ENCODE measurements around the gene PTGIR. TPM values are rescaled to one million over a fixed set of nuclear protein-coding genes. Genes with fewer than 3 reads are reported as not detected.

The PTGIR gene
- total RNA-seq, 4 donors from 2014 or later, result 4.8 to 10.2 (median 7.9) TPM

DNA sequence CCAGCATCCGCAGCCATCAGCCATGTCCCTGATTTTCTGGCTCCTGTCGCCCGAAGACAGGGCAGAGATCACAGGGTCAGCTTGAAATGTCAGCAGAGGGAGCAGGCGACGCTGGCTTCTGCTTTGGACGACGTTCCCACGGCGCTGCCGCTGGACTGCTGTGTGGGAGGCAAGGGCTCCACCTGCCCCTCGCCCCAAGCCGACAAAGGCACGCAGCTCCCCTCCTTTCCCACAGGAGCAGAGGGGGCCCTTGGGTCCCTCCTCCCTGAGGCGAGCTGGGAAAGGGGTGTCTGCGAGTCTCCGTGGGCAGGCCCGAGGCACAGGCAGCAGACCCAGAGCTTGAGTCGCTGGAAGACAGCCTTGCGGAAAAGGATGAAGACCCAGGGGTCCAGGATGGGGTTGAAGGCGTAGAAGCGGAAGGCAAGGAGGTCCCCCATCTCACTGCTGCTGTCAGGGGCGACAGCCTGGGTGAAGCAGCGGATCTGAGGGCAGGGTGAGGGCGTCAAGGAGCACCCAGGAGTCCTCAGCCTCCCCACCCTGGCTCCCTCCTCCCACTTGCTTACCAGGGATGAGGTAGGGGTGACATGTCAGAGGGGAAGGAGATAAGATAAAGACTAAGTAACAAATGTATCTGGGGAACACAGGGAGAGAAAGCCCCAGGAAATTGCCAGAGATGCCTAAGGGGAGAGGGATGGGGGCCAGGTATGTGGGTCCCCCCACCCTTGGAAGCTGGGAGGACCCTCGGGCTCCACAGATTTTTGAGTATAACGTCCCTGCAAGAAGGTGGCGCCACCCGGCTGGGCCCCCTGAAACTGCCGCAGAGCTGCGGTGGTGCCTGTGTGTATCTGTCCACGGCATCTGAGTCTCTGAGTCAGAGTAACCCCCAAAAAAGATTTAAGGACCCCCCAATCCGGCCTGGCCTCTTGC, 3.4 kb downstream of the PTGIR start:
- DNase-seq (ENCODE audit: low spot score) (no peak), ATAC-seq (ENCODE audit: low FRiP score) (no peak)
- TF ChIP-seq, protein P1, sequence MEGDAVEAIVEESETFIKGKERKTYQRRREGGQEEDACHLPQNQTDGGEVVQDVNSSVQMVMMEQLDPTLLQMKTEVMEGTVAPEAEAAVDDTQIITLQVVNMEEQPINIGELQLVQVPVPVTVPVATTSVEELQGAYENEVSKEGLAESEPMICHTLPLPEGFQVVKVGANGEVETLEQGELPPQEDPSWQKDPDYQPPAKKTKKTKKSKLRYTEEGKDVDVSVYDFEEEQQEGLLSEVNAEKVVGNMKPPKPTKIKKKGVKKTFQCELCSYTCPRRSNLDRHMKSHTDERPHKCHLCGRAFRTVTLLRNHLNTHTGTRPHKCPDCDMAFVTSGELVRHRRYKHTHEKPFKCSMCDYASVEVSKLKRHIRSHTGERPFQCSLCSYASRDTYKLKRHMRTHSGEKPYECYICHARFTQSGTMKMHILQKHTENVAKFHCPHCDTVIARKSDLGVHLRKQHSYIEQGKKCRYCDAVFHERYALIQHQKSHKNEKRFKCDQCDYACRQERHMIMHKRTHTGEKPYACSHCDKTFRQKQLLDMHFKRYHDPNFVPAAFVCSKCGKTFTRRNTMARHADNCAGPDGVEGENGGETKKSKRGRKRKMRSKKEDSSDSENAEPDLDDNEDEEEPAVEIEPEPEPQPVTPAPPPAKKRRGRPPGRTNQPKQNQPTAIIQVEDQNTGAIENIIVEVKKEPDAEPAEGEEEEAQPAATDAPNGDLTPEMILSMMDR (IDR thresholded peaks at IDR 0.05), result no peak

DNA sequence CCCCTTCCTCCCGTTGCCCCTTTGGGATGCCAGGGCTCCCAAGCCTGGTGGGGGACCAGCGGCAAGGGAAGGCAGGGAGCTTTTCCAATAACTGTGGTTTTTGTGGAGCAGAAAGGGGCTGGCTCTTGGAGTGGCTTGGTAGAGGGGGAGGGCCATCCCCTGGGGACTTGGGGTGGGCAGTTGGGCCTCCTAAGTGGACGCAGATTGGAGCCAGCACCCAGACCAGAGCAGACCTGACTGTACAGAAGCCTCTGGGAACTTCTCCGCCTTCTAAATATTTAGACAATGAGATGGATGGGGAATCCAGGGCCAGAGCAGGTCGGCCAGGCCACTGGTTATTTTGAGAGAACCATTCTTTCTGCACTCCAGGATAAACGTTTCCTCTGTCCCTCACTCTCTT, 4.2 kb downstream of the PTGIR start:
- TF ChIP-seq, protein P1 (IDR thresholded peaks at IDR 0.05), result no peak
- DNase-seq (ENCODE audit: low spot score) (no peak), ATAC-seq (ENCODE audit: low FRiP score) (no peak)

DNA sequence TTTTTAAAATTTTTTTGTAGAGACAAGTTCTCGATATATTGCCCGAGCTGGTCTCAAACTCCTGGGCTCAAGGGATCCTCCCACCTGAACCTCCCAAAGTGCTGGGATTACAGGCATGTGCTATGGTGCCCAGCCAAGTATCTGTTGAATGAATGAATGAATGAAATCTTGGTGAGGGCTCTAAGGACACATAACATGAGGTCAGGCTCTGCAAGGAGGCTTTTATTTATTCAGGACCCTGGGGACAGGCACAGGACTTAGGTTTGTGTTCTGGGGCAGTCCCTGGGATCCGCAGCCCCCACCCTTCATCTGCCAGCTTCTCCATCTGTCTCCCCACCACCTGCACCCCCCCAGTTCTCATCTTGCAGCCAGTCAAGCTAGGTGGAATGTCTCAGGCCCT, 4.6 kb downstream of the PTGIR start:
- ATAC-seq (ENCODE audit: low FRiP score) (no peak), DNase-seq (ENCODE audit: low spot score) (no peak)
- TF ChIP-seq, protein P1 (IDR thresholded peaks at IDR 0.05), result no peak

DNA sequence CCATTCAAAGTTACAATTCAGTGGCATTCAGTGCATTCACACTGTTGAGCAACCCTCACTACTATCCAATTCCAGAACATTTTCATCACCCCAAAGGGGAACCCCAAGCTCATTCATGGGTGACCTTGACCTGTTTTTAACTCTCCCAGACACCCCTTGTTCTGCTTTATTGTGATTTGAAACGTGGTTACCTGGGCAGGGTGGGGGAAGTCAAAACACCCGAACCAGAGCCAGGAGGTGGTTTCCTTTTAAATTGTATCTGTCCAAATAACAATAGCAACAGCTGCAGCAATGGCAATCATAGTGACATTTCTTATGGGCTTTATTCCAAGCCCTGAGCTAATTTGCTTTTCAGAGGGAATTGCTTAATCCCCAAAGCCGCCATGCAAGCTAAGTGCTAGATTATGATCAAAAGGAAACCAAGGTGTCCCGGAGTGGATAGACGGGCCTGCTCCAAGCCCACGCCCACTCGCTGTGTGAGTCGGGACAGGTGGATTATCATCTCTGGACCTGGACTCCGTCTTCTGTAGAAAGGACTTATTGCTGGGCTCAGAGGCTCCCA, 6.1 kb downstream of the PTGIR start:
- ATAC-seq (ENCODE audit: low FRiP score) (no peak), DNase-seq (ENCODE audit: low spot score) (no peak)
- TF ChIP-seq, protein P1 (IDR thresholded peaks at IDR 0.05), result no peak

DNA sequence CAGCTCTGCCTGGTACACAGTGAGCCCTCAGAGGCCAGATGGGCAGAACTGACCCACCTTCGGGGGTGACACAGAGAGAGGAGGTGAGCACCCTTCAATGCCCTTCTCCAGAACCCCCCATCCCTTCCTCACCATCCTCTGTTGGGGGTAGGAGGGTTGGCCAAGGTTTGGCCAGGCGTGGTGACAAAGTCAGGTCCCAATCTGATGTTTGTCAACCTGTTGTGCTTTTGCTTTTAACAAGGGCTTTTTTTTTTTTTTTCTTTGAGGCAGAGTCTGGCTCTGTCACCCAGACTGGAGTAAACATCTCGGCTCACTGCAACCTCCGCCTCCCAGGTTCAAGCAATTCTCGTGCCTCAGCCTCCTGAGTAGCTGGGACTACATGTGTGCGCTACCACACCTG, 7.3 kb downstream of the PTGIR start:
- ATAC-seq (ENCODE audit: low FRiP score), result no peak
- DNase-seq (ENCODE audit: low spot score), result no peak
- TF ChIP-seq, protein P1 (IDR thresholded peaks at IDR 0.05), result no peak

DNA sequence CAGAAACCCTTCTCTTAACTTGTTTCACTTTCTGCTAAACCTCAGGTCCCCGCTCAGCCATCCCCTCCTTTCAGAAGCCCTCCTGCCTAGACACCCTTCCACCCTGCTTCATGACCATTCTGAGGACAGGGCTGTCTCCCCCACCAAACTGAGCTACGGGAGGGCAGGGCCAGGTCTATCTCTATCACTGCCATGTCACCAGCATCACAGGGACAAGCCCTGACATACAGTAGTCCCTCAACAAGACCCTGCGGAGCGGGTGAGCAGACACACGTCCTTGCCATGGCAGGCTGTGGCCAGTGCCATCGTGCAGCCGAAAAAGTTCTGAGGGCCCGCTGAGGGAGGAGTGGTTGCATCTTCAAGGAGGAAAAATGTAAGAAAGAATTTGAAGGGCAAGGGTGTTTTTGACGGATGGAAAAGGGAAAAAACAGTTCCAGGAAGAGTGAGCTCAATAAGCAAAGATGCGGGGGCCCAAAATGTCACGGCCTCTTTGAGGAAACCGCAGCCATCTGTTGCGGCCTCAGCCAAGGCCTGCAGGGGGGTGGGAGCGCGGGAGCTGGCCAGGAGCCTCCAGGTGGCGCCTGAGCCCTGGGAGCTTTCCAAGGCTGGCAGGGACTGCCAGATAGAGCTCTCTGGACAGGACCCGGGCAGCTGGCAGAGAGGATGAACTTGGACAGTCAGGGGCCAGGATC, 8.1 kb downstream of the PTGIR start:
- no peak for ATAC-seq (ENCODE audit: low FRiP score)
- TF ChIP-seq, protein P1 (IDR thresholded peaks at IDR 0.05), result no peak
- DNase-seq (ENCODE audit: low spot score), result no peak

Measured in omental fat pad (tissue), 4 donors.